ENCODE measurements around the gene TRAF5. TPM values are rescaled to one million over a fixed set of nuclear protein-coding genes. Genes with fewer than 3 reads are reported as not detected.

Gene TRAF5
- total and polyA plus RNA-seq, 2 of the 4 experiments (the other 2 are of a cell fraction), result 10.0 to 14.7 TPM

GRCh38 chr1:211305044-211305443, 21.6 kb upstream of the TRAF5 start:
- Histone ChIP-seq H3K4me2 (ENCODE audit: low read depth, low read length) (no peak overlapping the region), H3K36me3 (ENCODE audit: control insufficient read depth, insufficient read depth, low read length) (peaks cover 12% of the 10 kb centered on the region), H2BK5ac (ENCODE audit: low read depth, low read length, poor library complexity, severe bottlenecking) (no peak overlapping the region), H3K79me1 (ENCODE audit: low read depth in 1 of 2, low read length in 2 of 2) (no peaks in the 10 kb centered on the region; a peak in 1 of 4 replicates), H3K9me1 (ENCODE audit: insufficient read depth, low read length) (no peaks in the 10 kb centered on the region), H2BK15ac (ENCODE audit: low read depth, low read length) (no peak overlapping the region), H3K4ac (ENCODE audit: low read depth, low read length) (no peak overlapping the region), H3K23ac (ENCODE audit: low read depth, low read length) (no peak overlapping the region), H4K20me1 (ENCODE audit: insufficient read depth, low read length) (no peaks in the 10 kb centered on the region), H3K27me3 (ENCODE audit: control insufficient read depth, insufficient read depth, low read length) (no peaks in the 10 kb centered on the region), H2BK20ac (ENCODE audit: low read depth, low read length) (no peak overlapping the region), H3K18ac (ENCODE audit: low read depth, low read length) (no peak overlapping the region), H4K8ac (ENCODE audit: low read depth in 2 of 2, low read length in 2 of 2) (no peak overlapping the region), H3K14ac (replicated peaks; ENCODE audit: low read depth, low read length) (no peak overlapping the region), H3K27ac (ENCODE audit: insufficient read depth, low read length) (no peak overlapping the region), H4K5ac (ENCODE audit: low read depth, low read length) (no peak overlapping the region), H3K4me3 (ENCODE audit: insufficient read depth, low read depth, low read length) (no peak overlapping the region), H2AK9ac (replicated peaks; ENCODE audit: low read depth, low read length, poor library complexity) (no peak overlapping the region), H3K9ac (ENCODE audit: low read depth, low read length) (no peak overlapping the region), H3K4me1 (ENCODE audit: control insufficient read depth, insufficient read depth, low read length) (no peaks in the 10 kb centered on the region), H3K56ac (ENCODE audit: extremely low read depth, insufficient read depth, low read length) (no peak overlapping the region), H3K9me3 (ENCODE audit: control insufficient read depth, insufficient read depth, low read length) (no peaks in the 10 kb centered on the region), H2AFZ (replicated peaks; ENCODE audit: low read length, poor library complexity) (no peak overlapping the region), H4K91ac (ENCODE audit: insufficient read depth, low read depth, low read length) (no peak overlapping the region), H2BK120ac (ENCODE audit: low read depth, low read length) (no peak overlapping the region), H2AK5ac (ENCODE audit: low read depth, low read length) (no peak overlapping the region)
- ATAC-seq (ENCODE audit: low read depth), result peak; percentile 53; the same call in 1 of the 2 replicates
- 0 out of 2 replicates have a peak, but pooled peaks have one; percentile 13 for TF ChIP-seq NFE2L2 (IDR thresholded peaks at IDR 0.05; ENCODE audit: low read depth, low read length)
- peak; percentile 38; the same call in 1 of the 2 replicates for TF ChIP-seq MAFK (IDR thresholded peaks at IDR 0.05; ENCODE audit: low read depth, low read length)
- no peak for TF ChIP-seq MXI1 (IDR thresholded peaks at IDR 0.05; ENCODE audit: borderline replicate concordance, low read depth, low read length)
- CTCF ChIA-PET, result no interaction called here
- WGBS, 2 experiments (ENCODE audit: extremely low coverage in 2 of 2, insufficient read length in 1 of 2), result no CpG with 5 or more reads among the region's 3 CpGs
- no TSS peak for BruUV-seq (replicated peaks)
- intact Hi-C loops (cut with micrococcal nuclease) (no loop called here), in situ Hi-C loops (cut with MboI; ENCODE audit: low sequenced_read_pairs) (no loop called here), dilution Hi-C loops (cut with HindIII; ENCODE audit: low sequenced_read_pairs, unreplicated experiment) (no loop called here)
- POLR2A ChIA-PET (ENCODE audit: unreplicated experiment), result no interaction called here
- DNase-seq, result peak; percentile 58
